Activated T-cell treated with anti-CD3 and anti-CD28 coated beads for 1 hour (primary cell): ENCODE data around the gene DTX1.

Experiments
- DNase-seq: peaks from one replicate; pipeline ENCODE4 v3.0.0-alpha.2; 2020; ENCODE audit warnings: low read depth

Gene DTX1

GRCh38 chr12:113056631-113057488 lies at the start of gene DTX1:
Gene DTX1 (plus strand): TSS chr12:113056730. CDS start chr12:113058193, 1,463 bp downstream.
- DNase-seq: peak; percentile 31

DNA sequence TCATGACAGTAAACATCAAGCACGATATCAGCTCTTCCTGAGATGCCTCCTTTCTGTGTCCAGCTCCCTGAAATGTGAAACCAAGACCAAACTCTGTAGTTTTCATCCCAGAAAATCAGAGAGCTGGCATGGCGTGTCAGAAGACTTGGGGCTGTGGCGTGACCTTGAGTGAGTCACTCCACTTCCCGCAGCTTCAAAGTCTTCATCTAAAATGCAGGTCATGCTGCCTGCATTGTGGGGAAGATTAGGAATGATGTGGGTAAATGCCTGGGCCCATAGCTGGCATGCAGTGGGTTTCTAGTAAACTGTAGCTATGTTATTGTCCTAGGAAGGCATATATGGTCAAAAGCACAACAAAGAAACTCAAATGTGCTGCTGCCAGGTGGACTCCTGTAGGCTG lies 49.4 kb upstream of the DTX1 start:
- no peak for DNase-seq

GRCh38 chr12:113010701-113011100 lies 45.8 kb upstream of the DTX1 start:
- no peak for DNase-seq

GRCh38 chr12:113014565-113014964 lies 42.0 kb upstream of the DTX1 start:
- DNase-seq: no peak

DNA sequence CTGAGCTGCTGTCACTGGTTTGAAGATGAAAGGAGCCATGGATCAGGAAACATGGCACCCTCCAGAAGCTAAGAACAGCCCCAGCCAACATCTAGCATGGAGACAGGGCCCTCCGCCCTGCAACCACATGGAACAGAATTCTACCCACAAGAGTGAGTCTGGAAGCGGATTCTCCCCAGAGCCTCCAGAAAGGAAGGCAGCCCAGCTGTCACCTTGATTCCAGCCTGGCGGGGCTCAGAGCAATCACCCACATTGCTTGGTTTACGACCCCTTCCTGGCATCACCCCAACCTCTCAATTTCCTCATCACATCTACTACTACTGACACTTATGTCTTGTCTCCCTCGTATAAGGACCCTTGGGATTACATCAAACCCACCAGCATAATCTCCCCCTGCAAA lies 39.7 kb upstream of the DTX1 start:
- no peak for DNase-seq

DNA sequence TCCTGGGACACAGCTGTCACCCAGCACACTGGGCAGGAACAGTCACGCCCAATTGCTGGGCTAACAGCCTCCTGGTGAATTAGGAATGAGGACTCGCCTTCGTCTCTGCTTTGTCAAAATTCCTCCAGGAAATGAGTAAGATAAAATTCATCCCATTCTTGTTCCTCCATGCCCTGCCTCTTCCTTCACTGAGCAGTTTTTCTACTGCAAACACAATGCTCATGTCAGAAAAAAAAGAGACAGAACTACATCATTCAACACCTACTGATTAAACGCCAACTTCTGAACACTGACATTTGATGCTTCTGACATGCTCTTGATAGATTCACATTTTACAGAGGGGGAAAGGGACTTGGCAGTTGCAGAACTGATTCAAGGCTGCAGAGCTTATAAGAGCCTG lies 37.5 kb upstream of the DTX1 start:
- no peak for DNase-seq

GRCh38 chr12:113021500-113021899 lies 35.0 kb upstream of the DTX1 start:
- no peak for DNase-seq

DNA sequence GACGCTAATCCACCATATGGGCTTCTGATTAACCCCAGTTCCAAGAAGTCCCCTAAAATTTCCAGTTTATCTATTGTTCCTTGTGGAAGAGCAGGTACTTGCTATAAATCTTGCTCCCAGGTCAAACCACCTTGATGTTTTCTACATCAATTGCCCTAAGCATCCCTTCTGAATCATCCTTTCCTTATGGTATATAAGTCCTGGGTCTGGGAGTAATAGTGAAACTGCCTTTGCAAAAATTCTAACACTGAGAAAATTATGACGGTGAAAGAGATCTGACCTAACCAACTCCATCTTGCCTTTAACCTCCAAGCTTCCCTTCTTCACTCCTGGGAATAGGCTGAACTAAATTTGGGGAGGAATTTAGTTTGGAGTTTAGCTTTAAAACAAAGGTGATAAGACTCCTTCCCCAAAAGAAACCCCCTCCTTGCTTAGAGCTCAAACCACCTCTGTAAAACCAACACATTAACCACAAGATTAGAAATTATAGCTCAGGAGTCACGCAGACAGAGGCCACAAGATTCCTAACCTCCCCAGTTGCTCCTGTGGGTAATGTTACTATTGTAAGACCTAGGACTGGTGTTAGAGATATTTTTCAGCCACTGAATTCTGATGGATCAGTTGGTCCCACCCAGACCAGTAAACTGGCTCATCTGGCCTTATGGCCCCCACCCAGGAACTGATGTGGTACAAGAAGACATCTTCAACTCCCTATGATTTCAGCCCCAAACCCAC lies 33.8 kb upstream of the DTX1 start:
- DNase-seq: no peak

DNA sequence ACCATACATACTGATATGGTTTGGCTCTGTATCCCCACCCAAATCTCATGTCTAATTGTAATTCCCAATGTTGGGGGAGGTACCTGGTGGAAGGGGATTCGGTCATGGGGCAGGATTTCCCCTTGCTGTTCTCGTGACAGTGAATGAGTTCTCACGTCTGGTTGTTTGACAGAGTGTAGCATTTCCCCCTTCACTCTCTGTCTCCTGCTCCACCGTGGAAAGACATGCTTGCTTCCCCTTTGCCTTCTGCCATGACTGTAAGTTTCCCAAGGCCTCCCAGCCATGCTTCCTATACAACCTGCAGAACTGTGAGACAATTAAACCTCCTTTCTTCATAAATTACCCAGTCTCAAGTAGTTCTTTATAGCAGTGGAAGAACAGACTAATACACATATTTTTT lies 28.8 kb upstream of the DTX1 start:
- DNase-seq: no peak

GRCh38 chr12:113030875-113031525 lies 25.5 kb upstream of the DTX1 start:
- no peak for DNase-seq

GRCh38 chr12:113039911-113040445 lies 16.6 kb upstream of the DTX1 start:
- DNase-seq: no peak

DNA sequence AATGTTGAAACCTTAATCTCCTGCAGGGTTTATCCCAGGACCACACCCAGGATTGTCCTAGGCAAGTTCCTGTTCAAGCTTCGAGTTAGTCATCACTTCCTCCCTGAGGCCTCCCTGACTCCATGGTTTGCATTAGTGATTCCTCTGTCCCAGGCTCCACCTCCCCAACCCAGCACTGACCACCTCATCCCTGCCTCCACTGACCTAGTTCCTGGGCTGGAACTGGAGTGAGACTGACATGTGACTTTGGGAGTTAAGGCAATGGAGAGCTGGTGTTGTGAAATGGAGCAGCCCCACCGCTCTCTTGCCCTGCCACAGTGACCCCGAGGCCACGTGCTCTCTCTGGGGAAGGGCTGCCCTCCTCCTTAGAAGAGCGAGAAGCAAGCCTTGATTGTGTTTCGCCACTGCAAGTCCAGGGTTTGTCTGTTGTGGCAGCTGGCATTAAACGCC lies 15.8 kb upstream of the DTX1 start:
- DNase-seq: no peak

- no peak for DNase-seq
These were observed 15.0 kb upstream of the DTX1 start for GRCh38 chr12:113041560-113041959.

DNA sequence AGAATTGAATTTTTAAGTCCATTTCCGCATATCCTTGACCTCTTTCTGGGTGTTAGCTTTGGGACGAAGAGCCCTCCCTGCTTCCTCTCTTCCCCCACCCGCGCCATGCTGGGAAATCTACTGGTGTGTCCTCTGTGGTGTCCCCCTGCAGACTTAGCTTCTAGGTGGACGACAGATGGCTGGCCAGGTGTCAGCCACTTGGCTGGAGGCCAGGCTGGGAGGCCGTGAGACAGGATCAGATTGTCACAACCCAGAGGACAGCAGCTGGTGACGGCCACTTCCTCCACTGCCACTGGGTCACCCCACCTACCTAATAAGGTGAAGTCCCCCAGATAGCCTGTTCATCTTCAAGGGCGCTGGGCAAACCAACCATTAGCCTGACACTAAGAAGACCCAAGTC lies 13.3 kb upstream of the DTX1 start:
- no peak for DNase-seq

DNA sequence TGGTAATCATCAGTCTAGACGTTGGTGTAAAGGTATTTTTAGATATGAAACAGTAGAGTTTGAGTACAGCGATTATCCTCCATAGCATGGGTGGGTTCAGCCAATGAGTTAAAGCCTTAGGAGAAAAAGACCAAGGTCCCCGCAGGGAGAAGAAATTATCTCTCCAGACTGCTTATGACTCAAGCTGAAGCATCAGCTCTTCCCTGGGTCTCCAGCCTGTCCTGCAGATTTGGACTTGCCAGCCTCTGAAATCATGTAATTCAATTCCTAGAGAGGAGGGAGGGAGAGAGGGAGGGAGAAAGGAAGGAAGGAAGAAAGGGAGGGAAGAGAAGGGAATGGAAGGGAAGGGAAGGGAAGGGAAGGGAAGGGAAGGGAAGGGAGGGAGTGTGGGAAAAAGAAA lies 12.0 kb upstream of the DTX1 start:
- DNase-seq: no peak

DNA sequence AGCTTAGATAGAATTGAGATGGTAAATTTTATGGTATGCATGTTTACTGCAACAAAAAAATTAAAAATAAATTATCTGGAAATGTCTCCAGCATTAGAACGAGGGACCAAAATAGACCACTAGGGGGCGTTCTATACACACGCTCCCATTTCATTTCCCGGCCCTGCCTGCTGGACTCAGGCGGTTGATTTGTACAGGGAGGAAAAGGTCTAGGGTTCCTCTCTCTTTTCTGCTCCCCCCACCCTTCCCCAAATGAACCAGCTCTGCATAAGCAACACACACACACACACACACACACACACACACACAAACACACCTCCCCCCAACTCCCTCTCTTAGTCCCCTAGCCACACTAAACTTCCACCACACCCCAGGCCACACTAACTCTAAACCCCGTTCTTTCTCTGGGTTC lies 7.8 kb upstream of the DTX1 start:
- DNase-seq: peak; percentile 36

DNA sequence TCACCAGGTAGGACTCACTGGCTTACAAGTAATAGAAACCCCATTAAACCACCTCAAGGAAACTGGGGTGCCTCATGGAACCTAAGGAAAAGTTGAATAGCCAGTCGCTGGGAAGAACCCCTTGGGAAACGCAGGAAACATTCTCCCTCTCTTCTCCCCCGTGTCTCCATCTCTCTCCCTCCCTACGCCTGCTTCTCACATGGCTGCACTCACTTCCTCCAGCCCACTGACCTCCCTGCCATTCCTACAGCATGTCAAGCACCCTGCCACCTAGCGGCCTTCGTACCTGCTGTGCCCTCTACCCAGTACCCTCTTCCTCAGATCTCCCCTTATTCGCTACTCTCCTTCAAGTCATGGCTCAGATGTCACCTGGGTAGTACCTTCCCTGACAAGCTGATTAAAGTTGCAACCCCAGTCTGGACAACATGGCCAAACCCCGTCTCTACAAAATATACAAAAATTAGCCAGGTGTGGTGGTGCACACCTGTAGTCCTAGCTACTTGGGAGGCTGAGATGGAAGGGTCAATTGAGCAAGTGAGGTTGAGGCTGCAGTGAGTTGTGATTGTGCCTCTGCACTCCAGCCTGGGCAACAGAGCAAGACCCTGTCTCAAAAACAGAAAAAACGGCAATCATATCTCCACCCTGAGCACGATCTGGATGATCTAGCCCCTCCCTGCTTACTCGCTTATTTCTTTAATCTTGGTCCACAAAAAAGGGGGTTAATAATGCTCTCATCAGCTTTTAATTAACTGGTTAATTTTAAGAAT lies 6.4 kb upstream of the DTX1 start:
- no peak for DNase-seq

DNA sequence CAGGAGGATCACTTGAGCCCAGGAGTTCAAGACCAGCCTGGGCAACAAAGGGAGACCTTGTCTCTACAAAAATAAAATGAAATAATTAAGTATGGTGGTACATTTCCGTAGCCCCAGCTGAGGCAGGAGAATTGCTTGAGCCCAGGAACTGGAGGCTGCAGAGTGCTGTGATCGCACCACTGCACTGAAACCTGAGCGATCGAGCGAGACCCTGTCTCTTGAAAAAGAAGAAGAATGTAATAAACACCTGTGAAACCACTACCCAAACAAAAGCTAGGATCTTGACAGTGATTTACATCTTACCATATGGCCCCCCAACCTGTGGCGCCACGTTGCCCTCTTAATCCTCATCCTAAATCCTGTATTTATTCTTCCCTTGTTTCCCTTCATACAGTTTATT lies 5.7 kb upstream of the DTX1 start:
- DNase-seq: no peak

DNA sequence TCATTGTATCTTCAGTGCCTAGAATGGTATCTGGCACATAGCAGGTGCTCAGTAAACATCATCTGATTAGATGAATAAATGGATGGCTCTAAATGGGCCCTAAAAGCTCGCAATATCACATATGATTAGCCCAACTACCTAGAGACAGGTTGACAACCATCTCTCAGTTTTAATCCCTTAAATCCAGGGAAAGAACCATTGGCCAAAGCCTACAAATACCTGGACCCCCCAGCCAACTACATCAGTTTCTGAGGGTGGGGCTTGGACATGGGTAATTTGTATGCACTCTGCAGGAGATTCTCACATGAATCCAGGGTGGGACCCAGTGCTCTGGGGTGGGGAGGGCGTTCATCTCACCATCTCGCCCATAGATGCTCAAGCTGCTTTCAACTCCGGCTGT lies 4.8 kb upstream of the DTX1 start:
- no peak for DNase-seq

GRCh38 chr12:113052326-113052725 lies 4.2 kb upstream of the DTX1 start:
- no peak for DNase-seq

DNA sequence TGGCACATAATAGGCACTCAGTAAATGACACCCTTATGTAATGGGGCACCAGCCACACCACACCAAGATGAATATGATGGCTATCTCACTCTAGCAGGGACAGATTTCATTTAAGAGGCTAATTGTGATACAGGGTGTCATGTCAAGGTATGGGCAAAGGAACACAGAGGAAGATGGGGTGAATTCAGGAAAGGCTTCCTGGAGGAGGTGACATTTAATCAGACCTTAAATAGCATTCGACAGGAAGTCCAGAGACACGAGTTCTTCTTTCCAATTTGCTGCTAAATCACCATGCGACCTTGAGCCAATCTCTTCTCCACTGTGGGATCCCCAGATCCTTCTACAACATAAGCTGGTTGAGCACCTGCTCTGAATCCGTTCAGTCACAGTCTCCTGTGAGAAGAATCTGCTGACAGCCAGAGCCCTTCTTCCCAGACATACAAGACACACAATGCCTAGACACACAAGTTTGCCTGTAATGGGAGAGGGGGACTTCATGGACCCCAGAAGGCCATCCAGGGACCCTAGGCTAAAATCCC lies 1.5 kb upstream of the DTX1 start:
- DNase-seq: no peak
